ENCODE results near the gene TSPO2. TPM values are rescaled to one million over a fixed set of nuclear protein-coding genes. Genes with fewer than 3 reads are reported as not detected.

Gene TSPO2
- total and polyA plus RNA-seq, 2 of the 13 experiments (the other 11 are each of a cell fraction or from before 2014, with no cell fraction given): 0.55 TPM; not detected in 1

- TF ChIP-seq SKIL (CRISPR knock-in tag; IDR thresholded peaks at IDR 0.05; ENCODE audit: borderline replicate concordance) (peak; percentile 63; the same call in 1 of the 2 replicates), MIXL1 (CRISPR knock-in tag; IDR thresholded peaks at IDR 0.05) (peak; percentile 76), ZFAT (CRISPR knock-in tag; conservative IDR thresholded peaks at IDR 0.05) (no peak), ZNF609 (CRISPR knock-in tag; IDR thresholded peaks at IDR 0.05; ENCODE audit: borderline replicate concordance) (peak; percentile 70; the same call in 1 of the 2 replicates), ZNF792 (CRISPR knock-in tag; IDR thresholded peaks at IDR 0.05) (peak; percentile 89), NPAS2 (CRISPR knock-in tag; IDR thresholded peaks at IDR 0.05; ENCODE audit: borderline replicate concordance) (no peak), ZNF567 (CRISPR knock-in tag; IDR thresholded peaks at IDR 0.05; ENCODE audit: borderline replicate concordance) (no peak), FOXP4 (CRISPR knock-in tag; IDR thresholded peaks at IDR 0.05) (peak; percentile 75), KAT8 (CRISPR knock-in tag; IDR thresholded peaks at IDR 0.05) (peak; percentile 75), ZNF577 (CRISPR knock-in tag; IDR thresholded peaks at IDR 0.05; ENCODE audit: borderline replicate concordance, low read depth) (no peak), ZNF549 (CRISPR knock-in tag; IDR thresholded peaks at IDR 0.05) (no peak), KLF6 (CRISPR knock-in tag; IDR thresholded peaks at IDR 0.05) (no peak), BRCA1 (CRISPR knock-in tag; IDR thresholded peaks at IDR 0.05) (no peak), ATF2 (CRISPR knock-in tag; IDR thresholded peaks at IDR 0.05) (peak; percentile 63; the same call in 1 of the 2 replicates), NCOA1 (CRISPR knock-in tag; IDR thresholded peaks at IDR 0.05) (no peak), GABPA (IDR thresholded peaks at IDR 0.05; ENCODE audit: low read depth, low read length) (no peak), GABPA (CRISPR knock-in tag; IDR thresholded peaks at IDR 0.05; ENCODE audit: low read depth) (peak; percentile 46; the same call in 1 of the 2 replicates), DBP (CRISPR knock-in tag; IDR thresholded peaks at IDR 0.05; ENCODE audit: not compliant biosample characterization) (no peak)
These were observed 1.9 kb upstream of the TSPO2 start (continued) for GRCh38 chr6:41040101-41040939.

Measured in HepG2 (cell line).